GM10266 (cell line): ENCODE data around the gene ATP5PB.

Experiments used
- DNase-seq: peaks from one replicate; pipeline ENCODE4 v3.0.0; 2012; ENCODE audit errors: extremely low spot score
- TF ChIP-seq, protein P1 (sequence below): IDR thresholded peaks from 2 replicates; pipeline ENCODE4 v1.5.1; 2012; ENCODE audit warnings: mild to moderate bottlenecking, low read depth; ENCODE audit not compliant: control insufficient read depth, insufficient read depth; ENCODE audit errors: missing control alignments

Gene ATP5PB

GRCh38 chr1:111446967-111447892 is 2.0 kb upstream of the ATP5PB start:
- no peak for DNase-seq
- TF ChIP-seq, protein P1, sequence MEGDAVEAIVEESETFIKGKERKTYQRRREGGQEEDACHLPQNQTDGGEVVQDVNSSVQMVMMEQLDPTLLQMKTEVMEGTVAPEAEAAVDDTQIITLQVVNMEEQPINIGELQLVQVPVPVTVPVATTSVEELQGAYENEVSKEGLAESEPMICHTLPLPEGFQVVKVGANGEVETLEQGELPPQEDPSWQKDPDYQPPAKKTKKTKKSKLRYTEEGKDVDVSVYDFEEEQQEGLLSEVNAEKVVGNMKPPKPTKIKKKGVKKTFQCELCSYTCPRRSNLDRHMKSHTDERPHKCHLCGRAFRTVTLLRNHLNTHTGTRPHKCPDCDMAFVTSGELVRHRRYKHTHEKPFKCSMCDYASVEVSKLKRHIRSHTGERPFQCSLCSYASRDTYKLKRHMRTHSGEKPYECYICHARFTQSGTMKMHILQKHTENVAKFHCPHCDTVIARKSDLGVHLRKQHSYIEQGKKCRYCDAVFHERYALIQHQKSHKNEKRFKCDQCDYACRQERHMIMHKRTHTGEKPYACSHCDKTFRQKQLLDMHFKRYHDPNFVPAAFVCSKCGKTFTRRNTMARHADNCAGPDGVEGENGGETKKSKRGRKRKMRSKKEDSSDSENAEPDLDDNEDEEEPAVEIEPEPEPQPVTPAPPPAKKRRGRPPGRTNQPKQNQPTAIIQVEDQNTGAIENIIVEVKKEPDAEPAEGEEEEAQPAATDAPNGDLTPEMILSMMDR: no peak

GRCh38 chr1:111448482-111448917 is 764 bp upstream of the ATP5PB start:
- DNase-seq: no peak
- TF ChIP-seq, protein P1: no peak

DNA sequence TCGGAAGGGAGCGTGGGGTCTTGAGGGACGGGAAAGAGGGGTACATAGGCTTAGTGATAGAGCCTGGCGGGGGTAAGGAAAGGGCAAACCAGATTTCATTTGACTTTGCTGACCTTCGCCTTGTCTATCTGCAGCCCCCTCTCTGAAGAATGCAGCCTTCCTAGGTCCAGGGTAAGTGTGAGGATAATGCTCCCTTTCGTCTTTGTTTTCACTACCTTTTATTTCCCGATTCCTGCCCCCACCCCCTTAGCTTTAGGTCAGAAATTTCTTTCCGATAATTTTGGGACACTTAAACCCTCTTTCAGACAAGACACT is 396 bp downstream of the ATP5PB start:
- peak; percentile 21 for DNase-seq
- TF ChIP-seq, protein P1: no peak

DNA sequence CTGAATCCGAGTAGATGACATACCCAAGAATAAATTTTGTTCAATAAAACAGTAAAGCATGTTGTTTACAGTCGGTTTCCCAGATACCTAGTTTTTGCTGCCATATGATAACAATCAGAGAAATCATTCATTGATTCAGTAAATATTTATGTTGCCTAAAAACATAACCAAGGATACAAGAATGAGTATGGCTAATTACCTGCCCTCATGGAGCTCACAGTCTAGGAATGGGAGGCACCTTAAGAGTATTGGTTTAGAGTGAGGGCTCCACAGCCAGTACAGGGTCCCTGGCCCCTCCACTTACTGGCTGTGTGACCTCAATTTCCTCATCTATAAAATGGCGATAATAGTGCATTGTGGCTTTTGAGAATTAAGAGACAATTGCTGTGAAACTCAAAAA is 921 bp downstream of the ATP5PB start:
- DNase-seq: no peak
- TF ChIP-seq, protein P1: no peak

GRCh38 chr1:111452581-111452980 is 3.3 kb downstream of the ATP5PB start:
- no peak for DNase-seq
- TF ChIP-seq, protein P1: no peak

GRCh38 chr1:111453706-111454105 is 4.4 kb downstream of the ATP5PB start:
- TF ChIP-seq, protein P1: no peak

DNA sequence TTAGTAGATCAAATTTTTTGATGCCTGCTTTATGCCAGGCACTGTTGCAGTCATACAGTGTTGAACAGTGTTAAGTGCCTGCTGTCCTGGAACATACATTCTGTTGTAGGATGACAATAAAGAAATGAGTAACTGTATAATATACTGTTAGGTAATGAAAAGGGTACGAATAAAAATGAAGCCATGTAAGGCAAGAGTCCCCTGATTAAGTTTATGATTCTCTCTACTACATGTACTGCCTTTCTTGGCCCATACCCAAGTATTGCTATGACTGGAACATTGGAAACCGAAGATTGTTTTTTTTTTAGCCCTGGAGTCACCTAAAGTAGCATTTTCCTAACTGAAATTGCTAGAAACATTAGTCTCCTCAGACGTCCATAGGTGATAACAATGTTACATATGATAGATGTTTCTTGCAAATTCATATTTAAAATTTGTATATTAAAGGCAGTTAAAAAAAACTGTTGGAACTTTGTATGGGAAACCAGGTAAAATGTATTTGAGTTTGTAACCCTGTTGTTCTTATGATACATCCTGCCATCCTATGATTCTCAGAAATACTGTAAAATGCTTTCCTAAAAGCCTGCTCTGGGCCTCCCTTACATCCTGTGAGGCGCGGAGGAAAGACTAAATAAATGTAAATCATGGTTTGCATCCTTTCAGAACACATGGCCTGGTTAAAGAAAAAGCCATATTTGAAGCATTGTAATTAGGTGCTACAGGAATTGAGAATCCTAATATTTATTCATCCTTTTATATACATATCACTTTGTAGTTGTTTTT is 5.8 kb downstream of the ATP5PB start:
- TF ChIP-seq, protein P1: no peak
- peak; percentile 36 for DNase-seq

More at GRCh38 chr1:111453706-111454105, 4.4 kb downstream of the ATP5PB start:
- DNase-seq: no peak
